Testis (tissue), 3 donors: ENCODE data around the gene HOOK1. TPM values are rescaled to one million over a fixed set of nuclear protein-coding genes. Genes with fewer than 3 reads are reported as not detected.

Experiments used
- DNase-seq: peaks from one replicate; pipeline ENCODE4 v3.0.0-alpha.2; 2019
- H3K27ac ChIP-seq, 2 donors: fragments of 200-600 bp; sonication (generic); one replicate each; pipeline ENCODE4 v1.5.1; 2019
- H3K27me3 ChIP-seq: fragments of 200-600 bp; sonication (generic); one replicate; pipeline ENCODE4 v1.5.1; 2019
- H3K36me3 ChIP-seq: fragments of 200-600 bp; sonication (generic); one replicate; pipeline ENCODE4 v1.5.1; 2017; ENCODE audit warnings: low read depth; ENCODE audit errors: missing control alignments
- H3K4me1 ChIP-seq: fragments of 200-600 bp; sonication (generic); one replicate; pipeline ENCODE4 v1.5.1; 2019
- H3K4me3 ChIP-seq, 2 donors: fragments of 200-600 bp; sonication (generic); one replicate each; pipeline ENCODE4 v1.5.1; 2017 to 2019
- H3K9me3 ChIP-seq: fragments of 200-600 bp; sonication (generic); one replicate; pipeline ENCODE4 v1.5.1; 2017
- CTCF ChIP-seq, 3 experiments: fragments of 450-650 bp in 2 of 3; fragments of 200-600 bp in 1 of 3; sonication (generic) in 1 of 3; IDR thresholded peaks; one replicate each; pipeline ENCODE4 v1.5.1; 2016 to 2019; ENCODE audit warnings: antibody characterized with exemption in 3 of 3, mild to moderate bottlenecking in 2 of 3, moderate library complexity in 1 of 3
- POLR2A ChIP-seq: fragments of 450-650 bp; IDR thresholded peaks from one replicate; pipeline ENCODE4 v1.6.1; 2017; ENCODE audit warnings: antibody characterized with exemption, mild to moderate bottlenecking, moderate library complexity
- WGBS, 2 donors: methylation state at CpG; one replicate each; pipeline ENCODE4 v1.1.5; 2018; 5-methylcytosine and 5-hydroxymethylcytosine counted together
- intact Hi-C: fragments of 100-400 bp; cut with DNase I; formaldehyde crosslinking; loops from one replicate; pipeline ENCODE4 v1.15.1; 2023; ENCODE audit warnings: low total_unique reads
- polyA plus RNA-seq: library from polyadenylated mRNA; stranded (reverse); fragments of 350-450 nt; fragmentation: Illumina TruSeq; extraction: RNeasy Lipid Tissue Mini Kit (QIAGEN cat#74804); gene quantifications from one replicate; pipeline ENCODE4 v1.2.3, GENCODE V29; 2014; ENCODE audit warnings: low read depth, low replicate concordance; ENCODE audit not compliant: insufficient read depth
- total RNA-seq, 2 donors: library from RNA; depleted of rRNA; stranded (reverse); fragments of >200 nt; gene quantifications; one replicate each; pipeline ENCODE4 v1.2.3, GENCODE V29; 2016

HOOK1 gene
- total and polyA plus RNA-seq, 3 donors from 2014 or later, result 20.1 to 65.8 (median 59.8) TPM

GRCh38 chr1:59866462-59866861 lies 51.7 kb downstream of the HOOK1 start:
- H3K36me3 ChIP-seq, result no peaks in the 10 kb centered on the region
- H3K27ac ChIP-seq, result no peak overlapping the region
- no peak for TF ChIP-seq CTCF (IDR thresholded peaks at IDR 0.05)
- TF ChIP-seq POLR2A, result no peak
- H3K27me3 ChIP-seq, result no peaks in the 10 kb centered on the region
- no peaks in the 10 kb centered on the region for H3K4me1 ChIP-seq
- WGBS, 2 donors, result 88% methylated on average over 2 of the region's 2 CpGs
- no peaks in the 10 kb centered on the region for H3K9me3 ChIP-seq
- no peak overlapping the region for H3K4me3 ChIP-seq
- intact Hi-C loops, result no loop called here
- DNase-seq, result no peak

- TF ChIP-seq POLR2A (no peak), CTCF (IDR thresholded peaks at IDR 0.05) (no peak)
- no peaks in the 10 kb centered on the region for H3K27me3 ChIP-seq
Measured at GRCh38 chr1:59871746-59872145, 57.0 kb downstream of the HOOK1 start.

GRCh38 chr1:59877108-59877682 lies 62.4 kb downstream of the HOOK1 start:
- no peaks in the 10 kb centered on the region for H3K27me3 ChIP-seq
- no peaks in the 10 kb centered on the region for H3K4me1 ChIP-seq
- no peak overlapping the region for H3K4me3 ChIP-seq
- no peak for DNase-seq
- no peaks in the 10 kb centered on the region for H3K9me3 ChIP-seq
- H3K27ac ChIP-seq, result no peak overlapping the region
- H3K36me3 ChIP-seq, result no peaks in the 10 kb centered on the region
- WGBS, 2 donors, result 90 to 94% methylated on average over 2 of the region's 2 CpGs
- TF ChIP-seq POLR2A (no peak), CTCF (IDR thresholded peaks at IDR 0.05) (no peak)
- intact Hi-C loops, result no loop called here

More at GRCh38 chr1:59871746-59872145, 57.0 kb downstream of the HOOK1 start:
- Histone ChIP-seq H3K9me3 (no peaks in the 10 kb centered on the region), H3K36me3 (no peaks in the 10 kb centered on the region), H3K4me1 (no peaks in the 10 kb centered on the region), H3K4me3 (no peak overlapping the region), H3K27ac (no peak overlapping the region)
- intact Hi-C loops, result no loop called here
- no peak for DNase-seq

- Histone ChIP-seq H3K4me1 (no peaks in the 10 kb centered on the region), H3K9me3 (no peaks in the 10 kb centered on the region), H3K27me3 (no peaks in the 10 kb centered on the region), H3K4me3 (no peak overlapping the region), H3K27ac (no peak overlapping the region), H3K36me3 (no peaks in the 10 kb centered on the region)
- no peak for DNase-seq
- 74 to 93% methylated on average over 3 of the region's 3 CpGs for WGBS, 2 donors
- intact Hi-C loops, result no loop called here
- TF ChIP-seq CTCF (IDR thresholded peaks at IDR 0.05) (no peak), POLR2A (no peak)
Measured at GRCh38 chr1:59878370-59878769, 63.6 kb downstream of the HOOK1 start.

- no peak overlapping the region for H3K27ac ChIP-seq
- intact Hi-C loops, result no loop called here
- WGBS, 2 donors, result 46 to 60% methylated on average over 5 of the region's 5 CpGs
- no peaks in the 10 kb centered on the region for H3K27me3 ChIP-seq
- no peak for TF ChIP-seq POLR2A
- TF ChIP-seq CTCF (IDR thresholded peaks at IDR 0.05), result peak in 2 of 3 experiments; percentile 13 to 22
- peak; percentile 66 for DNase-seq
- no peaks in the 10 kb centered on the region for H3K9me3 ChIP-seq
- H3K4me3 ChIP-seq, result no peak overlapping the region
- H3K36me3 ChIP-seq, result no peaks in the 10 kb centered on the region
- no peaks in the 10 kb centered on the region for H3K4me1 ChIP-seq
Measured at GRCh38 chr1:59879574-59879973, 64.8 kb downstream of the HOOK1 start.
